HL-60 (cell line): ENCODE measurements around the gene MUL1.

Experiments
- CTCF ChIP-seq: IDR thresholded peaks from one replicate; pipeline ENCODE4 v1.5.1; 2011; ENCODE audit warnings: low read length, control low read depth, inconsistent platforms; ENCODE audit not compliant: insufficient read depth
- GABPA ChIP-seq: IDR thresholded peaks from 2 replicates; pipeline ENCODE4 v1.6.1; 2012; ENCODE audit warnings: low read depth
- POLR2AphosphoS5 ChIP-seq: IDR thresholded peaks from 2 replicates; pipeline ENCODE4 v1.6.1; 2012; ENCODE audit warnings: low read depth
- SPI1 ChIP-seq: IDR thresholded peaks from 2 replicates; pipeline ENCODE4 v1.6.1; 2012; ENCODE audit warnings: low read depth, mild to moderate bottlenecking, borderline replicate concordance
- TF ChIP-seq, protein P1 (sequence below): IDR thresholded peaks from 2 replicates; pipeline ENCODE4 v1.6.1; 2012; ENCODE audit warnings: low read depth; ENCODE audit not compliant: insufficient replicate concordance

DNA sequence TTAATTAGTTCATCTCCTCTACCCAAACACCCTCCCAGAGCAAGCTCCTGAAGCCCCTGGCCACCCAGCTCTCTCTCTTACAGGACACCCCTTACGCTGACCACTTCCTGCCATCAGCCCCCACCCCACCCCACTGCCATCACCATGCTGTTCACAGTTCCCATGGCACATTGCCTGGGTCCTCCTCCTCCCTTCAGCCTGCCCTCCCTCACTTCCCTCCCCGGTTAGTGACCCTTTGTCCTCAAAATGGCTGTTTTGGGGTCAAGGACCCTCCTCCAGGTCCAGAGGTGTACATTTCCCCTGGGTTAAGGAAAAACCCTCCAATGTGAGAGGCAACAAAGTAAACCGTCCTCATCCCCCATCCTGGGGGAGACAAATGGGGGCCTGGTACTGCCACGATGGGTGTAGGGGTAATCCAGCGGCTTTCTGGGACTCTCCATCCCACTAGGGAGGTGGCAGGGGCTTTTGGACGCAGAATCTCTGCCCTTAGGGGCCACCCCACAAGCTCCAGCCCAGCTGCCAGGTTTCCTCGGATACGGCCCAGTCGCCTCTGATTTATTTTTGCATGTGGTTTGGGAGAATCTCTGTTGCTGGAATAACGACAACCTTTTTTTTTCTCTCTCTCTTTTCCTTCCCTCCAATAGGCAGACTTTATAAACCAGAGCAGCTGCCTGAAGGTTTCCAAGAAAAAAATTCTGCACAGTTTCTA, 30.4 kb downstream of the MUL1 start:
- TF ChIP-seq GABPA = no peak
- TF ChIP-seq CTCF = no peak
- TF ChIP-seq, protein P1, sequence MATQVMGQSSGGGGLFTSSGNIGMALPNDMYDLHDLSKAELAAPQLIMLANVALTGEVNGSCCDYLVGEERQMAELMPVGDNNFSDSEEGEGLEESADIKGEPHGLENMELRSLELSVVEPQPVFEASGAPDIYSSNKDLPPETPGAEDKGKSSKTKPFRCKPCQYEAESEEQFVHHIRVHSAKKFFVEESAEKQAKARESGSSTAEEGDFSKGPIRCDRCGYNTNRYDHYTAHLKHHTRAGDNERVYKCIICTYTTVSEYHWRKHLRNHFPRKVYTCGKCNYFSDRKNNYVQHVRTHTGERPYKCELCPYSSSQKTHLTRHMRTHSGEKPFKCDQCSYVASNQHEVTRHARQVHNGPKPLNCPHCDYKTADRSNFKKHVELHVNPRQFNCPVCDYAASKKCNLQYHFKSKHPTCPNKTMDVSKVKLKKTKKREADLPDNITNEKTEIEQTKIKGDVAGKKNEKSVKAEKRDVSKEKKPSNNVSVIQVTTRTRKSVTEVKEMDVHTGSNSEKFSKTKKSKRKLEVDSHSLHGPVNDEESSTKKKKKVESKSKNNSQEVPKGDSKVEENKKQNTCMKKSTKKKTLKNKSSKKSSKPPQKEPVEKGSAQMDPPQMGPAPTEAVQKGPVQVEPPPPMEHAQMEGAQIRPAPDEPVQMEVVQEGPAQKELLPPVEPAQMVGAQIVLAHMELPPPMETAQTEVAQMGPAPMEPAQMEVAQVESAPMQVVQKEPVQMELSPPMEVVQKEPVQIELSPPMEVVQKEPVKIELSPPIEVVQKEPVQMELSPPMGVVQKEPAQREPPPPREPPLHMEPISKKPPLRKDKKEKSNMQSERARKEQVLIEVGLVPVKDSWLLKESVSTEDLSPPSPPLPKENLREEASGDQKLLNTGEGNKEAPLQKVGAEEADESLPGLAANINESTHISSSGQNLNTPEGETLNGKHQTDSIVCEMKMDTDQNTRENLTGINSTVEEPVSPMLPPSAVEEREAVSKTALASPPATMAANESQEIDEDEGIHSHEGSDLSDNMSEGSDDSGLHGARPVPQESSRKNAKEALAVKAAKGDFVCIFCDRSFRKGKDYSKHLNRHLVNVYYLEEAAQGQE = no peak
- TF ChIP-seq POLR2AphosphoS5 = no peak
- no peak for TF ChIP-seq SPI1
